NCI-H1048 (cell line): ENCODE measurements around the gene PRXL2B.

ENCODE experiments used
- DNase-seq: peaks from one replicate; lab custom pipeline; 2025; lab: John Stamatoyannopoulos, UW

PRXL2B gene

GRCh38 chr1:2637442-2638145 lies 51.0 kb downstream of the PRXL2B start:
- no peak for DNase-seq

- no peak for DNase-seq
Observed at GRCh38 chr1:2638466-2639115, 52.0 kb downstream of the PRXL2B start.

- DNase-seq = no peak
Observed at GRCh38 chr1:2639203-2639602, 52.6 kb downstream of the PRXL2B start.

- DNase-seq = no peak
Observed at GRCh38 chr1:2639607-2640521, 53.3 kb downstream of the PRXL2B start.

- DNase-seq = no peak
Observed at GRCh38 chr1:2640626-2641025, 54.0 kb downstream of the PRXL2B start.
